HepG2 (cell line): Measurements from ENCODE around the gene MARS1. TPM values are rescaled to one million over a fixed set of nuclear protein-coding genes. Genes with fewer than 3 reads are reported as not detected.
A peak's percentile ranks its signal among the peaks of the same experiment; 100 is the strongest.

Experiments
- DMTF1 ChIP-seq: sonication (generic); formaldehyde crosslinking; IDR thresholded peaks from 2 replicates; pipeline ENCODE4 v1.4.0; 2020; ENCODE audit warnings: mild to moderate bottlenecking, missing genetic modification reagents
- HNRNPK ChIP-seq: fragments of 200-400 bp; formaldehyde crosslinking; IDR thresholded peaks from 2 replicates; pipeline ENCODE4 v1.6.1; 2018; ENCODE audit warnings: low read length, low read depth, moderate library complexity, mild to moderate bottlenecking; ENCODE audit not compliant: poor library complexity, severe bottlenecking
- HOMEZ ChIP-seq: IDR thresholded peaks from 2 replicates; pipeline ENCODE4 v1.6.1; 2016; ENCODE audit warnings: low read depth
- KLF6 ChIP-seq: IDR thresholded peaks from 2 replicates; pipeline ENCODE4 v1.8.0; 2016; ENCODE audit warnings: missing biosample characterization, missing genetic modification reagents
- MATR3 ChIP-seq: sonication (generic); formaldehyde crosslinking; IDR thresholded peaks from 2 replicates; pipeline ENCODE4 v1.4.0; 2020; ENCODE audit warnings: missing genetic modification reagents
- MAZ ChIP-seq, 2 experiments: sonication (generic) in 1 of 2; formaldehyde crosslinking in 1 of 2; IDR thresholded peaks; 2 replicates each; pipeline versions ENCODE4 v1.5.0 to v1.6.1; 2012 to 2020; ENCODE audit warnings: low read depth in 2 of 2, mild to moderate bottlenecking in 2 of 2, borderline replicate concordance in 1 of 2, improper control_type of control experiment in 1 of 2, low read length in 1 of 2, missing genetic modification reagents in 1 of 2, moderate library complexity in 1 of 2
- MED13 ChIP-seq: sonication (generic); formaldehyde crosslinking; IDR thresholded peaks from 2 replicates; pipeline ENCODE4 v1.5.0; 2020; ENCODE audit warnings: missing genetic modification reagents
- MIER3 ChIP-seq: IDR thresholded peaks from 2 replicates; pipeline ENCODE4 v1.6.1; 2016; ENCODE audit warnings: missing compliant biosample characterization, borderline replicate concordance
- PAX8 ChIP-seq: sonication (generic); formaldehyde crosslinking; IDR thresholded peaks from 2 replicates; pipeline ENCODE4 v1.8.0; 2022; ENCODE audit warnings: mild to moderate bottlenecking, missing genetic modification reagents, borderline replicate concordance
- PLSCR1 ChIP-seq: sonication (generic); formaldehyde crosslinking; IDR thresholded peaks from 2 replicates; pipeline ENCODE4 v1.5.0; 2020; ENCODE audit warnings: missing genetic modification reagents, mild to moderate bottlenecking, borderline replicate concordance
- REXO4 ChIP-seq: sonication (generic); formaldehyde crosslinking; IDR thresholded peaks from 2 replicates; pipeline ENCODE4 v1.8.0; 2022; ENCODE audit warnings: missing genetic modification reagents, mild to moderate bottlenecking, borderline replicate concordance
- SIN3B ChIP-seq: fragments of 150-350 bp; IDR thresholded peaks from 2 replicates; pipeline ENCODE4 v1.6.1; 2014; ENCODE audit warnings: low read length
- SMAD1 ChIP-seq: sonication (generic); formaldehyde crosslinking; IDR thresholded peaks from 2 replicates; pipeline ENCODE4 v1.4.0; 2020; ENCODE audit warnings: missing genetic modification reagents, low read depth, mild to moderate bottlenecking, borderline replicate concordance
- ZFAT ChIP-seq: sonication (generic); formaldehyde crosslinking; conservative IDR thresholded peaks from 2 replicates; pipeline ENCODE4 v1.8.1; 2023; ENCODE audit warnings: missing genetic modification reagents, inconsistent platforms
- ZIK1 ChIP-seq: sonication (generic); formaldehyde crosslinking; IDR thresholded peaks from 2 replicates; pipeline ENCODE4 v1.5.0; 2020; ENCODE audit warnings: mild to moderate bottlenecking, low read depth, missing genetic modification reagents, borderline replicate concordance
- ZKSCAN8 ChIP-seq: IDR thresholded peaks from 2 replicates; pipeline ENCODE4 v1.6.1; 2016; ENCODE audit warnings: borderline replicate concordance, missing genetic modification reagents, missing compliant biosample characterization
- ZNF10 ChIP-seq: sonication (generic); formaldehyde crosslinking; IDR thresholded peaks from 2 replicates; pipeline ENCODE4 v1.4.0; 2020; ENCODE audit warnings: mild to moderate bottlenecking, low read depth, missing genetic modification reagents, borderline replicate concordance
- ZNF121 ChIP-seq: sonication (generic); formaldehyde crosslinking; IDR thresholded peaks from 2 replicates; pipeline ENCODE4 v1.5.0; 2020; ENCODE audit warnings: mild to moderate bottlenecking, missing genetic modification reagents
- ZNF451 ChIP-seq: sonication (generic); formaldehyde crosslinking; IDR thresholded peaks from 2 replicates; pipeline ENCODE4 v1.5.0; 2020; ENCODE audit warnings: mild to moderate bottlenecking, missing genetic modification reagents
- ZNF512B ChIP-seq: sonication (generic); formaldehyde crosslinking; IDR thresholded peaks from 2 replicates; pipeline ENCODE4 v1.5.1; 2020; ENCODE audit warnings: missing genetic modification reagents, mild to moderate bottlenecking, borderline replicate concordance
- ZNF788 ChIP-seq: sonication (generic); formaldehyde crosslinking; IDR thresholded peaks from 2 replicates; pipeline ENCODE4 v1.5.0; 2020; ENCODE audit warnings: mild to moderate bottlenecking, missing genetic modification reagents, borderline replicate concordance
- polyA plus RNA-seq, 8 experiments: library from polyadenylated mRNA; depleted of rRNA in 3 of 8; stranded (reverse) in 7 of 8; unstranded in 1 of 8; fragments of >200 nt; fragmentation: Illumina TruSeq in 4 of 8; extraction: Trizol in 4 of 8; gene quantifications; 2 replicates each; pipeline versions ENCODE4 v1.2.1 to v1.2.3, GENCODE V29; 2011 to 2016; ENCODE audit warnings: low read depth in 4 of 8, missing spikeins in 1 of 8, mixed read lengths in 1 of 8; ENCODE audit not compliant: insufficient read depth in 1 of 8
- total RNA-seq, 5 experiments: library from RNA; depleted of rRNA; stranded (reverse); fragments of >200 nt; fragmentation: Illumina TruSeq; extraction: Trizol; gene quantifications; 2 replicates each; pipeline ENCODE4 v1.2.3, GENCODE V29; 2016; ENCODE audit warnings: low read depth in 1 of 5

MARS1 gene
- total and polyA plus RNA-seq, 2 of the 13 experiments (the other 11 are each of a cell fraction or from before 2014, with no cell fraction given): 115 to 181 TPM

- TF ChIP-seq ZIK1 (CRISPR knock-in tag) (no peak), ZFAT (CRISPR knock-in tag) (no peak), MED13 (CRISPR knock-in tag) (0 out of 2 replicates have a peak, but pooled peaks have one; percentile 67), MATR3 (CRISPR knock-in tag) (no peak), HNRNPK (peak; percentile 89), ZNF451 (CRISPR knock-in tag) (0 out of 2 replicates have a peak, but pooled peaks have one; percentile 19), ZNF512B (no peak), DMTF1 (no peak), ZNF10 (CRISPR knock-in tag) (no peak), ZNF121 (CRISPR knock-in tag) (no peak), REXO4 (CRISPR knock-in tag) (no peak), PLSCR1 (CRISPR knock-in tag) (no peak), SMAD1 (no peak), ZKSCAN8 (no peak), MIER3 (CRISPR knock-in tag) (0 out of 2 replicates have a peak, but pooled peaks have one; percentile 14), MAZ (IDR thresholded peaks at IDR 0.05; ENCODE audit: borderline replicate concordance, low read depth, low read length) (no peak; the same call in 1 of the 2 replicates), MAZ (CRISPR knock-in tag; IDR thresholded peaks at IDR 0.05; ENCODE audit: low read depth) (peak; percentile 18; the same call in 1 of the 2 replicates), PAX8 (no peak; the same call in 1 of the 2 replicates), SIN3B (no peak), HOMEZ (CRISPR knock-in tag) (peak; percentile 14; the same call in 1 of the 2 replicates), ZNF788 (0 out of 2 replicates have a peak, but pooled peaks have one; percentile 58), KLF6 (CRISPR knock-in tag) (peak; percentile 66)
These were observed 32.4 kb downstream of the MARS1 start, which contains the start of gene DDIT3 (continued) for GRCh38 chr12:57520053-57520818.
